HG03354 (cell line): ENCODE results near the gene TUBAL3.
A peak's percentile ranks its signal among the peaks of the same experiment; 100 is the strongest.

Experiments used
- ATAC-seq: cut with Tn5 transposase; IDR thresholded peaks from one replicate; pipeline ENCODE4 v1.9.1; 2021; ENCODE audit warnings: mild to moderate bottlenecking; ENCODE audit not compliant: unreplicated experiment, poor library complexity, severe bottlenecking

TUBAL3 gene

DNA sequence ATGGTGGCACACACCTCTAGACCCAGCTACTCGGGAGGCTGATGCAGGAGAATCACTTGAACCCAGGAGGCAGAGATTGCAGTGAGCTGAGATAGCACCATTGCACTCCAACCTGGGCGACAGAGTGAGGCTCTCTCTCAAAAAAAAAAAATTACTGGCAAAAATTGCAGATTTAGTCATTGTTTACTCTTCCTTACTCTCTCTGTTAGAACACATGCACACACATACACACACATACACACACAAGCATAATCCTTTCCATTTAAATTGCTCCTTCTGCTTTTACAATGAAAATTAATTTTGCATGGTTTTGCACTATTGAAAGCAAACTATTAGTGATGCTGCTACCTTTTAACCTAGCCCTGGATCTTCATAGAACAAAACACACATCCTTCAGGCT, 55.3 kb downstream of the TUBAL3 start:
- ATAC-seq: no peak

DNA sequence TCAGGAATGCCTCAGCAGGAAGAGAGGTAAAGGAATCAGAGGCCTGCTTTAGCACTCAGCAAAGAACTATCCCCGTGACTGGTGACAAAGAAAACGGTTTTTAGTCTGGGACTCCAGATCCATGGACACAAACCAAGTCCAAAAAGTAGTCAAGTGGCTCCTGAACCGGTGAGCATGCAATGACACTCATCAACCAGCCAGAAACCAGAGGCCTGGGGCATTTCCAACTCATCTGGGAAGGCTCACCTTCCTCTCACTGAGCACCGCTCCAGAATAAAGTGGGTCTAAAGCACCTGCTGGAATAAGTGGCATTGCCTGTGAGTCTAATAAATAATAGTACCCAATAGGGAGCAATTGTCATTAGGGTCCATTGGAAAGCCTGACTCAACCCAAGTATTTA, 57.7 kb downstream of the TUBAL3 start:
- ATAC-seq: no peak

DNA sequence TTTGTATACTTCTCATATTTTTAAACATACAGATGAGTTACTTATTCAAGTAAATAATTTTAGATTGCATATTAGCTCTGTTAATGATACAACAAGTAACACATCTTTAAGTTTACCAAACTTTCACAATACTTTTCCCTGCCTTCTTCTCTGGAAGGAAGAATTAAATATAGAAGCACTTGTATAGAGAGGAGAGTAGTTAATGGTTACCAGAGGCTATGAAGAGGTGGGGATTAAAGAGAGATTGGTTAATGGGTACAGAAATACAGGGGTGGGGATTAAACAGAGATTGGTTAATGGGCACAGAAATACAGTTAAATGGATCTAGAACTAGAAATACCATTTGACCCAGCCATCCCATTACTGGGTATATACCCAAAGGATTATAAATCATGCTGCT, 59.9 kb downstream of the TUBAL3 start:
- no peak for ATAC-seq

DNA sequence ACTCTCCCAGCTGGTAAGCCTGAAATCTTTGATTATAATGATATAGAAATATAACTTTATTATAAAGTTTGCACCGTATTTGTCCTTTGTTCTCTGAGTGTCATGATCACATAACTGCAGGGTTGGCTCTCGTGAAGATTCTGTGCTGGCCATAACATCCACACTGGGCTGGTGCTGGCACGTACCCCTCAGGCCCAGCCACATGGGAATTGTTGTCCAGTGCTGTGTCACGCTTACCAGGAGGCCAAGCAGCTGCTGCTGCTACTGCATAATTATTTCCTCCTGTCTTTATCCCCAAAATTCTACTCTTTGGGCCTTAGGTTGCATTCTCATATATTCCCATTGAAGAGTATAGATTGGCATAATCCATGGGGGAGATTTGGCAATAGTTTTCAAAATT, 60.6 kb downstream of the TUBAL3 start:
- no peak for ATAC-seq

DNA sequence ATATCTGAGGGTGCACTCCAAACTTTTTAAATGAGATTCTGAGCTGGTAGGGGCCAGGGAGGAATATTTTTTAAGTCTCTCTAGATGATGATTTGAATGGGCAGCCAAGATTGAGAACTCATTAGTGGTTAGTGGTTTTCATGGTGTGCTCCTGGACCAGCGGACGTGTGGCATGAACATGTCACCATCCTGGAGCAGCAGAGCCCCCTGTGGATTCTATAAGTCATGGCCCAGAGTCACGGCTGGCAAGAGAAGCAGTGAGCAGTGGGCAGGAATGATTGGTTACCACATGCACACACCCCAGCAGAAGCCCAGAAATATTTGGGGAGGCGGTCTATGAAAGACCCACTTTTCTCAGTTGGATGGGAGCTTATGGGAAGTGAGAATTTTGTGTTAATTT, 61.1 kb downstream of the TUBAL3 start:
- ATAC-seq: peak; percentile 66
